Effector memory CD8-positive, alpha-beta T cell (primary cell): ENCODE results near the gene SLC24A4.

Source experiments
- ATAC-seq: fragments of 150-1000 bp; cut with Tn5 transposase; replicated peaks from 2 replicates; pipeline ENCODE4 v1.10.0; 2021; ENCODE audit warnings: mild to moderate bottlenecking, moderate library complexity
- DNase-seq, 3 experiments: peaks; one replicate each; pipeline ENCODE4 v3.0.0; 2021
- H3K27ac Mint-ChIP-seq, 2 donors: one replicate each; pipeline ENCODE4 v1.8.0; 2022; ENCODE audit warnings: mild to moderate bottlenecking in 2 of 2, mixed read lengths in 2 of 2, moderate library complexity in 2 of 2
- H3K27me3 Mint-ChIP-seq, 2 donors: one replicate each; pipeline ENCODE4 v1.8.0; 2022; ENCODE audit warnings: mixed read lengths in 2 of 2
- H3K36me3 Mint-ChIP-seq: one replicate; pipeline ENCODE4 v1.8.0; 2022; ENCODE audit warnings: mild to moderate bottlenecking, moderate library complexity, mixed read lengths; ENCODE audit not compliant: insufficient read depth
- H3K4me1 Mint-ChIP-seq, 2 donors: one replicate each; pipeline ENCODE4 v1.8.0; 2022; ENCODE audit warnings: low read depth in 2 of 2, mixed read lengths in 2 of 2
- H3K4me3 Mint-ChIP-seq, 2 donors: one replicate each; pipeline ENCODE4 v1.8.0; 2022; ENCODE audit warnings: mild to moderate bottlenecking in 2 of 2, mixed read lengths in 2 of 2, moderate library complexity in 2 of 2
- H3K9me3 Mint-ChIP-seq, 2 donors: one replicate each; pipeline ENCODE4 v1.8.0; 2022; ENCODE audit warnings: mixed read lengths in 2 of 2

Gene SLC24A4

DNA sequence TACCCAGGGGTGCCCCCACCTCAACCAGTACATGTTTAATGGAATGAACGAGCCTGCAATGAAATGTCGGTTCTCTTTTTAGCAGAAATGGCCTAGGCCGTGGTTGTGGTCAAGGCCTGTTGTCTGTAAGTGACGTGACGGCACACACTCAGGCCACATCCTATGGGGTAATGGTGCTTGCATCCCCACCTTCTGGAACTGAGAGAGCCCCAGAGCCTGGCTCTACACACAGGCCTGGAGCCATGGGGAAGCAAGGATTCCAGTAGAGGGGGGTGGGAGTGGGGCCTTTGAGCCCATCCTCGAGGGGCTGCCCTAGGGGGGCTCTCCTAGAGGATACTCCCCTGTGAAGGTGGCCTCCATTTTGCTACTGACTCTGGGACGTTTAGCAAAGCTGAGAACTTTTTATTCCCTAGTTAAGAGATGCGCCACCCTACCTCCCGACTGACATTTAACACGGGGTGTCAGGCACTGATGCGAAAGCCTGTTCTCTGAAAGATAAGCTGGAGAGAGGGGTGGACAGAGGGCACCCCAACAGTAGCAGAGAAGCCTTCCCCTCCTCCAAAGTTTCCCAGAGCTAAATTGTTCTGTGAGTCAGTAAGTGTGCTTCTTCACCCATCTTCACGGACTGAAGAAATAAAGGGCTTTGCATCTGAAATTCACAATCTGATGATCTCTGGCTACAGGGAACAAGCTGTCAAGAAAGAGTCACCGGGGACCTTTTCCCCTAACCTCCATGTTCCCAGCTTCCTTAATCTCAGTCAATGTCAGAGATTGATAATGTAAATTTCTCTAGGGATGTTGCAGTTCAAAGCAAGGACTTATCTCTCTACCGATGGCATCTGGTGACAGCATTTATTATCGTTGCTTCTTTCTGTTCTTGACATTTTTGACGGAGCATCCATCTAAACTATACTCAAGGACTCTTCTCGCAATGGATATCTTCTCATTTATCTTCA, 197.4 kb downstream of the SLC24A4 start:
- Mint-ChIP-seq H3K4me1 (peaks cover 80 to 83% of the 10 kb centered on the region in 2 donors), H3K4me3 (peak overlapping the region; percentile 70 to 85), H3K9me3 (peaks cover 0 to 4% of the 10 kb centered on the region in 2 donors), H3K27me3 (no peaks in the 10 kb centered on the region), H3K27ac (peak overlapping the region; percentile 92 to 99), H3K36me3 (peaks cover 9% of the 10 kb centered on the region)
- peak; percentile 57 for ATAC-seq
- DNase-seq: no peak

DNA sequence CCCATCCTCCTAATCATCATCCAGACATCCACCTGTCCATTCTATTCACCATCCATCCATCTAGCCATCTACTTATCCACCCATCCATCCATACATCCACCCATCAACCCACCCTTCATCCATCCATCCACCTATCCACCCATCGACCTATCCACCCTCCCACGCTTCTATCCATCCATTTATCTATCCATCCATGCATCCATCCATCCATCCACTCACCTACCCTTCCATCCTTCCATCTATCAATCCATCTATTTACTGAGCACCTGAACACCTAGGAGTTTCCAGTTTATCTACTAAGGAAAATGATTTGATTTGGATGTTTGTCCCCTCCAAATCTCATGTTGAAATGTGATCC, 198.1 kb downstream of the SLC24A4 start:
- peaks cover 74 to 81% of the 10 kb centered on the region in 2 donors for H3K4me1 Mint-ChIP-seq
- H3K27ac Mint-ChIP-seq: peak overlapping the region; percentile 67 to 99
- DNase-seq (no peak), ATAC-seq (no peak)
- peaks cover 0 to 4% of the 10 kb centered on the region in 2 donors for H3K9me3 Mint-ChIP-seq
- no peaks in the 10 kb centered on the region for H3K27me3 Mint-ChIP-seq
- H3K4me3 Mint-ChIP-seq: peak overlapping the region in 1 of 2 donors; percentile 10
- H3K36me3 Mint-ChIP-seq: peaks cover 12% of the 10 kb centered on the region

GRCh38 chr14:92523752-92524151, 200.8 kb downstream of the SLC24A4 start:
- peaks cover 65 to 78% of the 10 kb centered on the region in 2 donors for H3K4me1 Mint-ChIP-seq
- H3K36me3 Mint-ChIP-seq: peaks cover 14% of the 10 kb centered on the region
- no peak overlapping the region for H3K4me3 Mint-ChIP-seq
- H3K27ac Mint-ChIP-seq: peak overlapping the region; percentile 97 to 99
- ATAC-seq (no peak), DNase-seq (no peak)
- peaks cover 0 to 4% of the 10 kb centered on the region in 2 donors for H3K9me3 Mint-ChIP-seq
- H3K27me3 Mint-ChIP-seq: no peaks in the 10 kb centered on the region

GRCh38 chr14:92524602-92525185, 201.7 kb downstream of the SLC24A4 start:
- H3K9me3 Mint-ChIP-seq: peaks cover 0 to 4% of the 10 kb centered on the region in 2 donors
- H3K27ac Mint-ChIP-seq: peak overlapping the region; percentile 97 to 99
- H3K4me1 Mint-ChIP-seq: peaks cover 58 to 75% of the 10 kb centered on the region in 2 donors
- ATAC-seq: no peak
- H3K36me3 Mint-ChIP-seq: peaks cover 12% of the 10 kb centered on the region
- peak overlapping the region in 1 of 2 donors; percentile 29 for H3K4me3 Mint-ChIP-seq
- no peaks in the 10 kb centered on the region for H3K27me3 Mint-ChIP-seq
- DNase-seq: no peak

DNA sequence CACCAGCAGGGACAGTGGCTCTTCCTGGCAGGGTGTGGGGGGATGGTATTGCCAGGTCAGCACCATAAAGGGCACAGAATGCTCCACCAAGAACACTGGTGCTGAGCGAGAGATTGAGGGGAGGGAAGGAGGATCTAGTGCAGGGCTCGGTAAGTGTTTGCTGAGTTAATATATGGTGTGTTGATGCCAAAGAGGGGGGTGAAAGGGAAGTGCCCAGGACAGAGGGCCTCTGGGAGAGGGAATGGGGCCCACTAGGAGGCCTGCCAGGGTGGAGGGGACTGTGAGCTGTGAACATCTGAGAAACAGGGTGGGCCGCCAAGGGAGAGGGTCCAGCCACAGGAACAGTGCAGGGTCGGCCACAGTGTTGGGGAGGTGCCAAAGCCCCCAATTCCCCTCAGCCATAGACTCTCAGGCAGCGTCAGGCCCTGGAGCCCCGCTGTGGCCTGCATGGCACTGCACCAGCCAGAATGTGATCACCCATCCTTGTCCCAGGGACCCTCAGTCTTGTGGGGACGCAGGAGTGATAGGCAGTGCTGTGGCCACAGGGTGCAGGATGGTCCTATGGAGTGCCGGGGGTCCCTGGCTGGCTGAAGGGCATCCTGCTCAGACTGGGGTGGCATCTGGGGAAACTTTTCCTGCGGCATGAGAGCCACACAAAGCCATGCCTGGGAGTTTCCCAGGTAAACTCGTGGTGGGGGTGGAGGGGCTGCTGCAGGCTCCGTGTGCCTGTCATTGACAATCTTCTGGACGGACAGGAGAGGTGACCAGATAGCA, 202.5 kb downstream of the SLC24A4 start:
- H3K27ac Mint-ChIP-seq: peak overlapping the region; percentile 97 to 99
- H3K9me3 Mint-ChIP-seq: peaks cover 0 to 4% of the 10 kb centered on the region in 2 donors
- DNase-seq: no peak
- H3K4me3 Mint-ChIP-seq: peak overlapping the region in 1 of 2 donors; percentile 29
- H3K27me3 Mint-ChIP-seq: no peaks in the 10 kb centered on the region
- H3K4me1 Mint-ChIP-seq: peaks cover 56 to 74% of the 10 kb centered on the region in 2 donors
- ATAC-seq: no peak
- peaks cover 12% of the 10 kb centered on the region for H3K36me3 Mint-ChIP-seq

DNA sequence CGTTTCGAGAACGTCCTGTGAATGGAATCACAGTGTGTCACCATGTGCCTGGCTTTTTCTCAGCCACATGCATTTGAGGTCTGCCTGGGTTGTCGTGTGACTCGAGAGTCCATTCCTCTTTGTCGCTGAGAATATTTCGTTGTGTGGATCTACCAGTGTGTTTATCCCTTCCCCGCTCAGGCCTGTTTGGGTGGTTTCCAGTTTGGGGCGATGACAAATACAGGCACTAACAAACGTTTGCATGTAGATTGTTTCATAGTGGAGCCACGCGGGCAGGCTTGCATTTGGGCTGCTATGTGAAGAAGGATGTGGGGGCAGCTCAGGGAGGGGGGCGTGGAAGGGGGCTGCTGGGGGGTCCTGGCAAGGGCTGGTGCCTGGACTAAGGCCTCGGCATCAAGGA, 204.8 kb downstream of the SLC24A4 start:
- DNase-seq (peak in 1 of 3 experiments; percentile 36), ATAC-seq (no peak)
- peaks cover 62 to 72% of the 10 kb centered on the region in 2 donors for H3K4me1 Mint-ChIP-seq
- H3K36me3 Mint-ChIP-seq: peaks cover 25% of the 10 kb centered on the region
- peak overlapping the region; percentile 53 to 72 for H3K4me3 Mint-ChIP-seq
- no peaks in the 10 kb centered on the region for H3K9me3 Mint-ChIP-seq
- H3K27ac Mint-ChIP-seq: peak overlapping the region; percentile 97 to 99
- H3K27me3 Mint-ChIP-seq: no peaks in the 10 kb centered on the region

DNA sequence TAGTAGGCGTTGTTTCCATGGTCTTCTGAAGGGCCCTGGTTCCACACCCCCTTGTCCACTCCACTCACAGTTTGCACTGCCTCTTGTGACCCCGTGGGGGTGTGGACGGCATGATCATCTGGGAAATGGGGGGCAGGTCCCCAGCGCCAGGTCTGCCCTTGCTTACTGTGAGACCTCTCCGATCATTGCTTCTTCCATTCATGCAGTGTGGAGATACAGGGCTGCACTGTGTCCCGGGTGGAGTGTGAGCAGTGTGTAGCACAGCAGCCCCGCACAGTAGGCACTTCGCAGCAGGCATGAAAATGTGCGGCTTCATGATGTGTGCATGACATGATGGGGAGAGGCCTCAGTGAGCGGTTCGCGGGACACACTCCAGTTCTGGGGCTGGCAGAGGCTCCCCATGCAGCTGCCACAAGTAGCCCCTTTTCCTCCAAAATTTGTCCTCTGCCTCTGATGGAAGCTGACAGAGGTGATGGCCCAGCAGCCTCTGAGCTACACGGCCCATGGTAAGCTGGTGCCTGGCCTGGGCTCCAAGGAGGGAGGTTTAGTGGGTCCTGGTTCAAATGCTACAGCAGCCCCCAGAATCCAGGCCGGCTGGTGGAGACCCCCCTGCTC, 205.6 kb downstream of the SLC24A4 start:
- peaks cover 65 to 75% of the 10 kb centered on the region in 2 donors for H3K4me1 Mint-ChIP-seq
- DNase-seq (no peak), ATAC-seq (no peak)
- peaks cover 25% of the 10 kb centered on the region for H3K36me3 Mint-ChIP-seq
- H3K27ac Mint-ChIP-seq: peak overlapping the region; percentile 97 to 99
- H3K27me3 Mint-ChIP-seq: no peaks in the 10 kb centered on the region
- peak overlapping the region; percentile 8 to 72 for H3K4me3 Mint-ChIP-seq
- no peaks in the 10 kb centered on the region for H3K9me3 Mint-ChIP-seq

- Mint-ChIP-seq H3K27ac (peak overlapping the region; percentile 97 to 99), H3K27me3 (no peaks in the 10 kb centered on the region), H3K36me3 (peaks cover 24% of the 10 kb centered on the region), H3K4me1 (peaks cover 61 to 77% of the 10 kb centered on the region in 2 donors), H3K9me3 (no peaks in the 10 kb centered on the region), H3K4me3 (peak overlapping the region; percentile 61)
- ATAC-seq: no peak
- no peak for DNase-seq
Measured at GRCh38 chr14:92529903-92530302, 206.9 kb downstream of the SLC24A4 start.

DNA sequence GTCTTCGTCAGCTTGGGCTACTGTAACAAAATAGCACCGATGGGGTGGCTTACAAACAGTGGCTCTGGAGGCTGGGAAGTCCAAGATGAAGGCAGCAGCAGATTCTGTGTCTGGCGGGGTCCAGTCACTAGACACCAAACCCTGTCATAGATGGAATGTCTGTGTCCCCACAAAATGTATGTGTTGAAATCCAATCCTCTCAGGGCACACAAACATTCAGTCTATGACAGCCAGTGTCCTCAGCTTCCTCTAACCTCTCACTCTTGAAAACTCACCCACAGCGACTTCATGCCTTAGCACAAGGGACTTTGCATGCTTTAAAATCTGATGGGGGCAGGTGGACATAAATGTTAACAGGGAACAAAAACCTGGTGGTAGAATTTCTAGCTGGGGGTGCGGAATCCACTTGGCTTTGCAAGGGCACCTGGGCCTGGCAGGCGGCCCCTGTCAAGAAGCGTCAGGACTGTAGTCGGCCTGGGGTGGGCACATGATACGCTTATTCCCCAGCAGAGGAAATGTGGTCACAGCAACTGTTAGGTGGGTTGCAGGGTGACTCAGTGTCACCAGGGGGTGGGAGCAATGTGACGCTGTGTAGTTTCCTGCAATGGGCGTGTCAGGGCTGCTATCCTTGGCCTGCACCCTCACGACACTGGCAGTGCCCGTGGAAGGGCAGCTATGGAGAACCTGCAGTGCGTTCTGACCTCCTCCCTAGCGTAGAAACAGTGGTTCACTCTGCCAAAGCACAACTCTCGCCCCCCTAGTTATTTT, 208.3 kb downstream of the SLC24A4 start:
- Mint-ChIP-seq H3K36me3 (peaks cover 23% of the 10 kb centered on the region), H3K27ac (peak overlapping the region; percentile 97 to 99), H3K4me1 (peaks cover 67 to 80% of the 10 kb centered on the region in 2 donors), H3K4me3 (peak overlapping the region; percentile 70 to 76), H3K27me3 (no peaks in the 10 kb centered on the region), H3K9me3 (no peaks in the 10 kb centered on the region)
- ATAC-seq (peak; percentile 94), DNase-seq (peak; percentile 81 to 85 (median 83))

GRCh38 chr14:92532490-92533163, 209.7 kb downstream of the SLC24A4 start:
- Mint-ChIP-seq H3K27ac (peak overlapping the region; percentile 97 to 99), H3K36me3 (peaks cover 21% of the 10 kb centered on the region), H3K9me3 (no peaks in the 10 kb centered on the region), H3K4me3 (peak overlapping the region; percentile 70 to 76), H3K27me3 (no peaks in the 10 kb centered on the region), H3K4me1 (peaks cover 61 to 75% of the 10 kb centered on the region in 2 donors)
- ATAC-seq (no peak), DNase-seq (no peak)

GRCh38 chr14:92534932-92535643, 212.1 kb downstream of the SLC24A4 start:
- Mint-ChIP-seq H3K27ac (peak overlapping the region; percentile 72 to 99), H3K4me1 (peaks cover 57 to 70% of the 10 kb centered on the region in 2 donors)

More at GRCh38 chr14:92534932-92535643, 212.1 kb downstream of the SLC24A4 start:
- H3K9me3 Mint-ChIP-seq: no peaks in the 10 kb centered on the region
- no peak for DNase-seq
- no peaks in the 10 kb centered on the region for H3K27me3 Mint-ChIP-seq
- H3K36me3 Mint-ChIP-seq: peaks cover 17% of the 10 kb centered on the region
- peak overlapping the region; percentile 71 to 80 for H3K4me3 Mint-ChIP-seq
- peak; percentile 4 for ATAC-seq
